AG04450 (cell line): ENCODE measurements around the gene TARS3. TPM values are rescaled to one million over a fixed set of nuclear protein-coding genes. Genes with fewer than 3 reads are reported as not detected.
"Not testable (repeated sequence)": the region's sequence is repeated elsewhere in the genome, so short reads cannot be mapped to it uniquely, and the experiment has no call there.

ENCODE experiments used
- CTCF ChIA-PET: fragments of 300-600, 350-600 bp; formaldehyde crosslinking; extraction: SDS; loops from one replicate; lab custom pipeline; 2022; ENCODE audit warnings: antibody characterized with exemption, inconsistent platforms; lab: Charles Lee
- POLR2A ChIA-PET: fragments of 350-600 bp; formaldehyde crosslinking; extraction: SDS; loops from one replicate; lab custom pipeline; 2021; ENCODE audit warnings: antibody characterized with exemption, inconsistent platforms; lab: Yijun Ruan, JAX
- DNase-seq: peaks from one replicate; pipeline ENCODE4 v3.0.0-alpha.2; 2011; ENCODE audit warnings: low read depth, low spot score
- H3K27ac ChIP-seq: one replicate; pipeline ENCODE4 v1.5.1; 2012; ENCODE audit warnings: low read depth, low read length, control low read depth
- H3K27me3 ChIP-seq: one replicate; pipeline ENCODE4 v1.6.0; 2012; ENCODE audit warnings: low read length; ENCODE audit not compliant: control insufficient read depth, insufficient read depth
- H3K4me3 ChIP-seq: 2 replicates; pipeline ENCODE4 v1.5.1; 2011; ENCODE audit warnings: mild to moderate bottlenecking, low read depth, low read length, control low read depth
- H3K9me3 ChIP-seq: 2 replicates; pipeline ENCODE4 v1.5.1; 2012; ENCODE audit warnings: low read length; ENCODE audit not compliant: control insufficient read depth, insufficient read depth
- polyA plus RNA-seq: library from polyadenylated mRNA; depleted of rRNA; stranded (reverse); fragments of >200 nt; gene quantifications from 2 replicates; pipeline ENCODE4 v1.2.3, GENCODE V29; 2011
- TF ChIP-seq, protein P1 (sequence below): IDR thresholded peaks from 2 replicates; pipeline ENCODE4 v1.5.1; 2011; ENCODE audit warnings: low read depth, low read length, control low read depth, inconsistent platforms

The TARS3 gene
- polyA plus RNA-seq, 1 experiment: 7.2 TPM

DNA sequence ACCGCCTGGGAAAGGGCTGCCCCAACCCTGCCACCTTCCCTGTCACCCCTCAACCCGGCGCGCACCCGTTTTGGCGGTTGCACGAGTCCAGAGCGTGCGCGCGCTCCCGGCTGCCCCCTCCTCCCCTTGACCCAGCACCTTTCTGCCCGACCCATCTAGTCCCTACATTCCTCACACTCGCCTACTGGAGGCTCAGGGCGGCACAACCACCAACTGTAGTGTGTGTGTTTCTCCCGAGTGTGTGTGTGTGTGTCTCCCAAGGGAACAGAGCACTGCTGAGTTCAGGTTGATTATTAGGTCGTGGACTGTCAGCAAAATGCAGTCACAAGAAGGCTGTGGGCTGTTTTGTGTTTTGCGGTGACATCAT is 22.4 kb upstream of the TARS3 start:
- POLR2A ChIA-PET: interaction anchor here (0.7 kb wide), 1 partner anchor 49 kb away, joined by 3 read pairs; no protein-coding TSS in a partner anchor
- H3K27ac ChIP-seq, H3K4me3 ChIP-seq, H3K27me3 ChIP-seq, CTCF ChIA-PET, H3K9me3 ChIP-seq, DNase-seq: not testable (repeated sequence)

DNA sequence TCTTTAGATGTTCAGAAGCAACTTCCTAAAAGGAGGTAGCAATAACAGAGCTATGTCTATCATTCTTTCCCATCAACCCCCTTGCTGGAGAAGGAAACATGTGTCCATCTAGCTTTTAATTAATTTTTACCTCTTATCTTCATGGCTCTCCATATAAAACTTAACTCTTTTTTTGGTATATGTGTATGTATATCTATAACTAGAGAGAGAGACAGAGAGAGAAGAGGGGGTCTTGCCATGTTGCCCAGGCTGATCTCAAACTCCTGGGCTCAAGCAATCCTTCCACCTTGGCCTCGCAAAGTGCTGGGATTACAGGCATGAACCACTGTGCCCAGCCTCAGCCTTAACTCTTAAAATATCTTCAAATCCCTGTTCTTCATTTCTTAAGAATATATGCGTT is 10.6 kb upstream of the TARS3 start:
- H3K27ac ChIP-seq, H3K4me3 ChIP-seq, POLR2A ChIA-PET, H3K9me3 ChIP-seq, DNase-seq, CTCF ChIA-PET, H3K27me3 ChIP-seq: not testable (repeated sequence)

DNA sequence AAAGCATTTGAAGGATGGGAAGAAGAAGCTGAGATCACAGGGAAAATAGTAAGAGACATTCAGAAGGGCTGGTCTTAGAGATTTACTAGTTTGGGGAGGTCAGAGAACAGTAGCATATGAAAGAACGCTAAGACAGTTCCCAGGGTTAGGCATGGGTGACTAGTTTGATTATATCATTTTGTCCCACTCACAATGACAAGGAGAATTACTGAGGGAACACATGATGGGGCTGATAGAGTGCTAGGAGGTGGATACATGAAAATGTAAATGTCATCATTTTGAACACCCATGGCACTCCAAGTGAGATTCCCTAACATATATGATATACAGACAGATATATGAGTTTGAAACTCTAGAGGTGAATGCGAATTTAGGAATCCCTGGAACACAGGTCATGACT is 9.3 kb upstream of the TARS3 start:
- CTCF ChIA-PET: no interaction called here
- TF ChIP-seq, protein P1, sequence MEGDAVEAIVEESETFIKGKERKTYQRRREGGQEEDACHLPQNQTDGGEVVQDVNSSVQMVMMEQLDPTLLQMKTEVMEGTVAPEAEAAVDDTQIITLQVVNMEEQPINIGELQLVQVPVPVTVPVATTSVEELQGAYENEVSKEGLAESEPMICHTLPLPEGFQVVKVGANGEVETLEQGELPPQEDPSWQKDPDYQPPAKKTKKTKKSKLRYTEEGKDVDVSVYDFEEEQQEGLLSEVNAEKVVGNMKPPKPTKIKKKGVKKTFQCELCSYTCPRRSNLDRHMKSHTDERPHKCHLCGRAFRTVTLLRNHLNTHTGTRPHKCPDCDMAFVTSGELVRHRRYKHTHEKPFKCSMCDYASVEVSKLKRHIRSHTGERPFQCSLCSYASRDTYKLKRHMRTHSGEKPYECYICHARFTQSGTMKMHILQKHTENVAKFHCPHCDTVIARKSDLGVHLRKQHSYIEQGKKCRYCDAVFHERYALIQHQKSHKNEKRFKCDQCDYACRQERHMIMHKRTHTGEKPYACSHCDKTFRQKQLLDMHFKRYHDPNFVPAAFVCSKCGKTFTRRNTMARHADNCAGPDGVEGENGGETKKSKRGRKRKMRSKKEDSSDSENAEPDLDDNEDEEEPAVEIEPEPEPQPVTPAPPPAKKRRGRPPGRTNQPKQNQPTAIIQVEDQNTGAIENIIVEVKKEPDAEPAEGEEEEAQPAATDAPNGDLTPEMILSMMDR: no peak
- POLR2A ChIA-PET: no interaction called here
- DNase-seq: no peak
- Histone ChIP-seq H3K9me3 (no peaks in the 10 kb centered on the region), H3K4me3 (no peak overlapping the region), H3K27ac (no peak overlapping the region), H3K27me3 (no peaks in the 10 kb centered on the region)

DNA sequence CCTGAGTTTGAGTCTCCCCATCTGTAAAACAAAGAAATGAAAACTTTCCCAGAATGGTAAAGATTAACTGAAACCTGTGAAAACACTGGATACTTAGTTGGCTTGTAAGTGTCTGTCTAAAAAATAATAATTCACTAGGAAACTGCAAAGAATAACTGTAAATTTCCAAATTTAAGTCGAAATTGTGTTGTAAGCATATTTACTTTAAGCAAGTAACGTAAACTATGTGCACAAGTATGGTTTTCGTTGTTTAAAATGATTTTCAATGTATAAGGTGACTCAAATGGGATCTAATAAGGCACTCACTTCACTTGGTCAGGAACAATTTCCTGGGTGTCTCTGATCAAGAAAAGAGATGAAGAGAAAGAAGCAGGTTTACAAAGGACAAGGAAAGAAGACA is 8.5 kb upstream of the TARS3 start:
- Histone ChIP-seq H3K27ac (no peak overlapping the region), H3K9me3 (no peaks in the 10 kb centered on the region), H3K4me3 (no peak overlapping the region), H3K27me3 (no peaks in the 10 kb centered on the region)
- ChIA-PET CTCF (no interaction called here), POLR2A (no interaction called here)
- no peak for DNase-seq
- TF ChIP-seq, protein P1: no peak

DNA sequence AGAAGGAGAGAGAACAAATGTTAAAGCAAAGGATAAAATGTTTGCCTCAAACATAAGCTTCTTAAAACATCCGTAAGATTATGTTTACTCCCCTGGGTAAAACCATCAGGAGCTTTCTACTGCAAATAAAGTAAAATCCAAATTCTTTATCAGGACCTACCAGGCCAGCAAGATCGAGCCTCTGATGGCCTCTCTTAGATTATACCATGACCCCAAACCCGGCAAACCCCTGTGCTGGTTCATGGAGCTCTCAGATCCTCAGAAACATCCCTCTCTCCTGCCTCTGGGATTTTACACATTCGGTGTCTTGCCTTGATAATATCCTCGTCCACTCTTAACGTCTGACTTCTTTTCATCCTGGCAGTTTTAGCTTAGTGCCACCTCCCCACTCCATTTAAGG is 7.5 kb upstream of the TARS3 start:
- ChIA-PET POLR2A (no interaction called here), CTCF (no interaction called here)
- TF ChIP-seq, protein P1: no peak
- H3K9me3 ChIP-seq: no peaks in the 10 kb centered on the region
- no peaks in the 10 kb centered on the region for H3K27me3 ChIP-seq
- no peak overlapping the region for H3K4me3 ChIP-seq
- no peak overlapping the region for H3K27ac ChIP-seq
- DNase-seq: no peak

DNA sequence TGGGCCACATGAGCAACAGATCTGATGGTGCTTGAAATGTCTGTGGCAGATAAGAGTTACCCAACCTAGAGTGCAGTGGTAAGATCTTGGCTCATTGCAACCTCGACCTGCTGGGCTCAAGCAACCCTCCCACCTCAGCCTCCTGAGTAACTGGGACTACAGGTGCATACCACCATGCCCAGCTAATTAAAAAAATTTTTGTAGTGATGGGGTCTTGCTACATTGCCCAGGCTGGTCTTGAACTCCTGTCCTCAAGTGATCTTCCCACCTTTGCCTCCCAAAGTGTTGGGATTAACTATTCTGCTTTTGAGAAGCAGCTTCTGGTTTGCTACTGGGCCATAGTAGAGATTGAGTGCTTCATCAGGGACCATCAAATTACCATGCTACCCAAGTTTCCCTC is 2.9 kb upstream of the TARS3 start:
- no peak for DNase-seq
- POLR2A ChIA-PET: no interaction called here
- no peaks in the 10 kb centered on the region for H3K9me3 ChIP-seq
- CTCF ChIA-PET: no interaction called here
- no peaks in the 10 kb centered on the region for H3K27me3 ChIP-seq
- TF ChIP-seq, protein P1: no peak
- H3K4me3 ChIP-seq: no peak overlapping the region
- H3K27ac ChIP-seq: no peak overlapping the region
